H1 (cell line): ENCODE data around the gene ZNF213.

ENCODE experiments used
- BRCA1 ChIP-seq: IDR thresholded peaks from 2 replicates; pipeline ENCODE4 v1.6.1; 2012; ENCODE audit warnings: low read depth, low read length, improper control_type of control experiment
- CTCF ChIP-seq, 3 experiments: IDR thresholded peaks; 1 replicate in 2 of 3; 2 replicates in 1 of 3; pipeline versions ENCODE4 v1.5.1 to v1.6.1; 2011; ENCODE audit warnings: low read length in 3 of 3, mild to moderate bottlenecking in 3 of 3, inconsistent platforms in 2 of 3, low read depth in 1 of 3, moderate library complexity in 1 of 3; ENCODE audit not compliant: insufficient read depth in 1 of 3; ENCODE audit errors: control extremely low read depth in 1 of 3
- EGR1 ChIP-seq: IDR thresholded peaks from 2 replicates; pipeline ENCODE4 v1.6.1; 2011; ENCODE audit warnings: low read depth, low read length, borderline replicate concordance
- NANOG ChIP-seq: IDR thresholded peaks from 2 replicates; pipeline ENCODE4 v1.6.1; 2011; ENCODE audit warnings: low read length, low read depth, mild to moderate bottlenecking, inconsistent platforms; ENCODE audit not compliant: insufficient read depth, poor library complexity, severe bottlenecking
- POLR2A ChIP-seq, 2 experiments: IDR thresholded peaks; 1 replicate in 1 of 2; 2 replicates in 1 of 2; pipeline ENCODE4 v1.6.1; 2011; ENCODE audit warnings: low read depth in 2 of 2, low read length in 2 of 2, mild to moderate bottlenecking in 2 of 2; ENCODE audit errors: control extremely low read depth in 1 of 2
- POLR2AphosphoS5 ChIP-seq: IDR thresholded peaks from 2 replicates; pipeline ENCODE4 v1.6.1; 2011; ENCODE audit warnings: low read depth, low read length
- RFX5 ChIP-seq: IDR thresholded peaks from 2 replicates; pipeline ENCODE4 v1.6.1; 2011; ENCODE audit warnings: low read depth, low read length, improper control_type of control experiment, borderline replicate concordance

GRCh38 chr16:3141781-3142311 lies 7.0 kb downstream of the ZNF213 start:
- no peak for TF ChIP-seq POLR2A (IDR thresholded peaks at IDR 0.05; ENCODE audit: control extremely low read depth in 1 of 2, low read depth in 2 of 2, low read length in 2 of 2)
- no peak for TF ChIP-seq EGR1
- no peak for TF ChIP-seq CTCF (IDR thresholded peaks at IDR 0.05; ENCODE audit: control extremely low read depth in 1 of 3, insufficient read depth in 1 of 3, low read depth in 1 of 3, low read length in 3 of 3)
- no peak for TF ChIP-seq RFX5
- no peak for TF ChIP-seq BRCA1
- TF ChIP-seq POLR2AphosphoS5: no peak
- TF ChIP-seq NANOG: no peak
